GM20000 (cell line): ENCODE results near the gene S100G.

Experiments used
- DNase-seq: peaks from one replicate; pipeline ENCODE4 v3.0.0; 2012; ENCODE audit warnings: low spot score
- TF ChIP-seq, protein P1 (sequence below): IDR thresholded peaks from 2 replicates; pipeline ENCODE4 v1.5.1; 2012; ENCODE audit warnings: mild to moderate bottlenecking, control low read depth; ENCODE audit errors: extremely low read depth, missing control alignments

Gene S100G

DNA sequence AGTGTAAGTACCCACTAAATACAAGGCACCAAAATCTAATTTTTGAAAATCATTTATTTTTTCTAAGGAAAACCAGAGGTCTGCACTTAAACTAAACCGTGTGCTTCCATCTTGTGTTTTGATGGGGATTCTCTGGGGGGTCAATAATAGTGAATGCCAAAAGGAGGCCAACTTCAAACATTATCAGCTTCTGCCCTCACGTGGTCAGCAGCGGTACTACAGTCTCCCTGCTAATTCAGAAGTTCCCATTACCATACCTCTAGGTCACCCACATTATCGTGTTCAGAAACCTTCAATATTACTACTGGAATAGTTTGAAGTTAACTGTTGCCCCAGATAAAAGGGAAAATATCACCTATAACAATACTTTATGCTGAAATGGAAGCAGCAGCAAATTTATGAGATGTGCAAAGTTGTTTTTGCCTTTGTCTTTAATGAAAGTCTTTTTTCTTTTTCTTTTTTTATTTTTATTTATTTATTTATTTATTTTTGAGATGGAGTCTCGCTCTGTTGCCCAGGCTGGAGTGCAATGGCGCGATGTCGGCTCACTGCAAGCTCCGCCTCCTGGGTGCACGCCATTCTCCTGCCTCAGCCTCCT, 45.2 kb downstream of the S100G start:
- TF ChIP-seq, protein P1, sequence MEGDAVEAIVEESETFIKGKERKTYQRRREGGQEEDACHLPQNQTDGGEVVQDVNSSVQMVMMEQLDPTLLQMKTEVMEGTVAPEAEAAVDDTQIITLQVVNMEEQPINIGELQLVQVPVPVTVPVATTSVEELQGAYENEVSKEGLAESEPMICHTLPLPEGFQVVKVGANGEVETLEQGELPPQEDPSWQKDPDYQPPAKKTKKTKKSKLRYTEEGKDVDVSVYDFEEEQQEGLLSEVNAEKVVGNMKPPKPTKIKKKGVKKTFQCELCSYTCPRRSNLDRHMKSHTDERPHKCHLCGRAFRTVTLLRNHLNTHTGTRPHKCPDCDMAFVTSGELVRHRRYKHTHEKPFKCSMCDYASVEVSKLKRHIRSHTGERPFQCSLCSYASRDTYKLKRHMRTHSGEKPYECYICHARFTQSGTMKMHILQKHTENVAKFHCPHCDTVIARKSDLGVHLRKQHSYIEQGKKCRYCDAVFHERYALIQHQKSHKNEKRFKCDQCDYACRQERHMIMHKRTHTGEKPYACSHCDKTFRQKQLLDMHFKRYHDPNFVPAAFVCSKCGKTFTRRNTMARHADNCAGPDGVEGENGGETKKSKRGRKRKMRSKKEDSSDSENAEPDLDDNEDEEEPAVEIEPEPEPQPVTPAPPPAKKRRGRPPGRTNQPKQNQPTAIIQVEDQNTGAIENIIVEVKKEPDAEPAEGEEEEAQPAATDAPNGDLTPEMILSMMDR, result peak; percentile 37
- peak; percentile 31 for DNase-seq

DNA sequence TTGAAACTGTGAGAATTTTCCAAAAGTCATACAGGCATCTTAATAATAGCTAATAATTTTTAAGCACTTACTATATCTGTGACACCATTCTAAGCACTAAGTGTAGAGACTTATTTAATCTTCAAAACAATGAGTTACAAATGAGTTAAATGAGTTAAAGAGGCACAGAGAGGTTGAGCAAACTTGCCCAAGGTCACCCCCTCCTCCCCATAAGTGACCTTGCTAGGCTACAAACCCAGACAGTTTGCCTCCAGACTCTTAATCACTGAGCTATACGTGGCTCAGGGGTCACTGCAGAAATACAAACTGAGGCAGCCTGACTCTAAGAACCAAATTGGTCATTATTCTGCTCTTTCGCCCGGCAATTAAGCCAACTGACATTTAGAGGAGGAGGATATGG, 47.0 kb downstream of the S100G start:
- TF ChIP-seq, protein P1, result no peak
- no peak for DNase-seq

DNA sequence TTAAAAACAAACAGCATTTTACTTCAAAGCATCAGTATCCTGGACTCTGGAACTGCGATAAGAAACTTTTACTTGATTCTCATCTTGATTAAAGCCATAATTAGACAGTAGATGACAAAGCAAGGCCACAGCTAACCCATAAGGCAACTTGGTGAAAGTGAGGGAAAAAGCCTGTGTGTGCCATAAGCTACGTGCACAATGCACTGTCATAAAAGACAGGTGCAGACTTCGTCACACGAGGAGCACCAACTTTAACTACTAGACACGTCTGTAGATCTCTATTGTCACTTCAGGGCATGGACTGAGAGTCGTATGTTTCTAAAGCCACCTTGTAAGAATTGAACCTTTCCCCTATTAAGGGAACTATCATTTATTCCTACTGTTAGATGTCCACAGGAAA, 49.4 kb downstream of the S100G start:
- TF ChIP-seq, protein P1, result no peak
- no peak for DNase-seq

DNA sequence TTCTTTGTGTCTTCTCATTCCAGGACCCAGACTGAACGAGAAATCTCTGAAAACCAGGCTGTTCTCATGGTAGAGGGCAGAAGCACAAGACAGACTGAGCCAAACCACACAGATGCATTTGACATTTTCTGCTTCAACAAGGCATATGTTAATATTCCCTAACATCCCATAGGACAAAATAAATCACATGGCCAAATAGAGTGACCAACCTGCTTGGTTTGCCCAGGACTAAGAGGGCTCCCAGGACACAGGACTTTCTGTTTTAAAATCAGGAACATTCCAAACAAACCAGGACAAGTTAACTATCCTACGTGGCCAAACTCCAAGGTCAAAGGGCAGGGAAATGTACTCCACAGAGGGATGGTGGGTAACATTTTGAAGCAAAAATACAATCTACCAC, 50.8 kb downstream of the S100G start:
- TF ChIP-seq, protein P1, result no peak
- DNase-seq, result no peak

GRCh38 chrX:16702700-16703599, 53.0 kb downstream of the S100G start:
- DNase-seq, result no peak
- TF ChIP-seq, protein P1, result no peak
